ENCODE results near the gene FRG1. TPM values are rescaled to one million over a fixed set of nuclear protein-coding genes. Genes with fewer than 3 reads are reported as not detected.

Gene FRG1
- 31.8 and 35.5 TPM in 2 replicates for total RNA-seq (2021; fragmentation: NEBNext Ultra II Directional; extraction: Animal tissue kit (Norgen Biotek cat#: 25700))
- 5.0 and 6.2 TPM in 2 replicates for polyA plus RNA-seq (2011; rRNA removed)
- polyA plus RNA-seq (2011; cell fraction: cytosol; rRNA removed): 16.6 TPM
- polyA plus RNA-seq (2011; cell fraction: nucleus; rRNA removed): 3.4 TPM
- 21.6 to 34.2 TPM (median 24.6 TPM) in 4 replicates for polyA plus RNA-seq (2012, experiment 1 of 2)
- 5.6 TPM for polyA plus RNA-seq (2012, experiment 2 of 2)
- polyA plus RNA-seq (2013, experiment 1 of 2): 85.6 TPM
- polyA plus RNA-seq (2013, experiment 2 of 2): 80.9 TPM
- 2.7 and 3.5 TPM in 2 replicates for polyA minus RNA-seq (2011; rRNA and poly(A)+ RNA removed)
- 4.7 TPM for polyA minus RNA-seq (2011; cell fraction: cytosol; rRNA and poly(A)+ RNA removed)
- polyA minus RNA-seq (2011; cell fraction: nucleus; rRNA and poly(A)+ RNA removed): 4.2 TPM
- long read RNA-seq, experiment 1, transcript FRG1-201 (9 exons, 1,074 nt): major isoform, 20 of 29 reads
- long read RNA-seq, experiment 1, partial matches to known transcripts: 6 of 29 reads
- long read RNA-seq, experiment 1, other reads (novel, unspliced or antisense): 3 of 29 reads
- long read RNA-seq, experiment 2, transcript FRG1-201 (9 exons, 1,074 nt): major isoform, 64 of 66 reads
- long read RNA-seq, experiment 2, partial matches to known transcripts: 1 of 66 reads
- long read RNA-seq, experiment 2, other reads (novel, unspliced or antisense): 1 of 66 reads

DNA sequence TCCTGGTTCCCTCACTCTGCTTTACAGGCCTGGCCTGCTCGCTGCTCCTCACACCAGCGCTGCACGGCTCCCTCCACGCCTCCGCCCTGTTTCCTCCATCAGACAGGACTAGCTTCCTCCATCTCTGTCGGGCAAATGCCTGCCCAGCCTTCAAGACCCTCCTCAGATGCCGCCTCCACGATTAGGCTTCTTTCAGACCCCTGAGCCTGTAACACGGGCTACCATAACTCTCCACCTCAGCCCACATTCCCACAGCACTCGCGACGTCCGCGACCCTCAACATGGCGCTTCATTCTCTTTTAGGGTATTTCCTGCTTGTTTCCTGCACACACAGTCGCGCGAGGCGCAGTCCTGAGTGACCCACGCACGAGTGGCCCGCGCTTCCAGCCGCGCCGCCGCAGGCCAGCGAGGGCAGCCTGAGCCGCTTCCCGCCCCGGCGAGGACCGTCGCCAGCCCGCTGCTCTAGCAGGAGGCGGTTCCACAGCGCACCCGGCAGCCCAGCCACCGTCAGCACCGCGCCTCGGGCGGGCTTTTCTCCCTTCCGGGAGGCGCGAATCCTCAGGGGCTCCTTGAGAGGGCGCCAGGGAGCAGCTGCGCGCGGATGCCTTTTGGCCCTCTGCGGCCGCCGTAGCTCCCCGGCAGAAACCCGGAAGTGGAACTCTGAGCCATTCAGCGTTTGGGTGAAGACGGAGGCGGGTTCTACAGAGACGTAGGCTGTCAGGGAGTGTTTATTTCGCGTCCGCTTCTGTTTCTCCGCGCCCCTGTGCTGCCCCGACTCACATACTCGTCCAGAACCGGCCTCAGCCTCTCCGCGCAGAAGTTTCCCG is at the start of gene FRG1:
Gene FRG1, plus strand, starts transcription at position 695 of the 827 bp plus-strand sequence. CDS start 138 bp downstream, outside the sequence.
- H3K27me3 ChIP-seq (replicated peaks in 1 of 4; ENCODE audit: control insufficient read depth in 3 of 4, extremely low read depth in 1 of 4, insufficient read depth in 3 of 4, low read length in 3 of 4): no peaks in the 10 kb centered on the region
- H3K4ac ChIP-seq (replicated peaks; ENCODE audit: insufficient read length, low read depth, low read length): no peak within 1 kb of the TSS
- CTCF ChIA-PET (ENCODE audit: partially characterized antibody): interaction anchor here (0.6 to 1.1 kb wide), 4 partner anchors 22 to 718 kb away, joined by 3 read pairs; no protein-coding TSS in a partner anchor
- 0 out of 2 replicates have a peak within 1 kb of the TSS, but pooled peaks have one; percentile 61 for H3K27ac ChIP-seq (ENCODE audit: low read depth, low read length)
- H3K79me2 ChIP-seq (ENCODE audit: control insufficient read depth in 1 of 2, insufficient read depth in 2 of 2, low read length in 2 of 2): peaks cover 0 to 16% of the 10 kb centered on the region in 2 experiments; a peak in 2 of 4 replicates
- H2BK120ac ChIP-seq (replicated peaks; ENCODE audit: low read depth, low read length): no peak within 1 kb of the TSS
- H2BK5ac ChIP-seq (ENCODE audit: low read depth, low read length): no peak within 1 kb of the TSS; the same call in 1 of the 2 replicates
- no peak within 1 kb of the TSS for H2BK12ac ChIP-seq (ENCODE audit: low read depth, low read length)
- peaks cover 0 to 3% (median 0%) of the 10 kb centered on the region in 4 experiments; a peak in 1 of 7 replicates for H3K4me1 ChIP-seq (replicated peaks in 1 of 4; ENCODE audit: control insufficient read depth in 3 of 4, insufficient read depth in 4 of 4, low read length in 3 of 4)
- peak within 1 kb of the TSS; percentile 88 for H4K5ac ChIP-seq (ENCODE audit: insufficient read length, low read depth, low read length)
- H3K14ac ChIP-seq (ENCODE audit: insufficient read length): peak within 1 kb of the TSS; percentile 94
- H3K36me3 ChIP-seq (ENCODE audit: control insufficient read depth in 2 of 4, insufficient read depth in 4 of 4, low read length in 3 of 4): peaks cover 0 to 5% (median 0%) of the 10 kb centered on the region in 4 experiments; a peak in 2 of 8 replicates
- WGBS, 2 experiments (ENCODE audit: extremely low coverage in 1 of 2, insufficient coverage in 1 of 2, insufficient read length in 1 of 2, insufficient replicate concordance in 2 of 2, low coverage in 1 of 2, low lambda C conversion rate in 2 of 2, missing lambda C conversion rate in 1 of 2): 8% methylated on average over 61 of the region's 70 CpGs; no CpG with 5 or more reads in 1 of the 2 experiments
- H2AK5ac ChIP-seq (ENCODE audit: low read depth, low read length): no peak within 1 kb of the TSS
- H4K91ac ChIP-seq (replicated peaks; ENCODE audit: insufficient read length, low read length): no peak within 1 kb of the TSS
- H3K18ac ChIP-seq (ENCODE audit: extremely low read depth, low read length): peak within 1 kb of the TSS; percentile 90
- peak within 1 kb of the TSS; percentile 84 to 87 for H3K4me2 ChIP-seq (ENCODE audit: insufficient read depth in 1 of 2, low read depth in 2 of 2, low read length in 2 of 2)
- H3K79me1 ChIP-seq (ENCODE audit: low read depth, low read length): no peaks in the 10 kb centered on the region
- no peak for FAIRE-seq
- H3K56ac ChIP-seq (replicated peaks; ENCODE audit: insufficient read length, low read depth, low read length): peak within 1 kb of the TSS; percentile 19
- peak; percentile 76 to 96 for DNase-seq (ENCODE audit: low read depth in 1 of 2, low spot score in 2 of 2)
- peaks cover 5% of the 10 kb centered on the region; the same call in 1 of the 2 replicates for H3K23me2 ChIP-seq (ENCODE audit: low read depth, low read length)
- H4K8ac ChIP-seq (ENCODE audit: extremely low read depth, insufficient read depth, low read length): peak within 1 kb of the TSS; percentile 96; the same call in 1 of the 2 replicates
- peak within 1 kb of the TSS; percentile 85 to 98 (median 92) for H3K4me3 ChIP-seq (ENCODE audit: extremely low read depth in 1 of 4, insufficient read depth in 2 of 4, low read depth in 3 of 4, low read length in 4 of 4)
- peak within 1 kb of the TSS; percentile 52 to 78 (median 70) for H3K9ac ChIP-seq (replicated peaks in 1 of 4; ENCODE audit: extremely low read depth in 1 of 4, low read depth in 3 of 4, low read length in 3 of 4)
- H2BK15ac ChIP-seq (ENCODE audit: low read length): no peak within 1 kb of the TSS
- H2AFZ ChIP-seq (ENCODE audit: low read length): peak within 1 kb of the TSS; percentile 96; the same call in 1 of the 2 replicates
- no peaks in the 10 kb centered on the region for H4K20me1 ChIP-seq (replicated peaks in 1 of 2; ENCODE audit: control insufficient read depth in 1 of 2, insufficient read depth in 2 of 2, low read length in 2 of 2)
- POLR2A ChIA-PET (ENCODE audit: partially characterized antibody): no interaction called here
- no peaks in the 10 kb centered on the region for H3K9me3 ChIP-seq (ENCODE audit: insufficient read depth in 2 of 2, low read depth in 1 of 2, low read length in 1 of 2)
- no peak within 1 kb of the TSS for H2BK20ac ChIP-seq (ENCODE audit: low read length)
- no peak within 1 kb of the TSS for H3K23ac ChIP-seq (ENCODE audit: insufficient read length)
- TF ChIP-seq, protein P1, sequence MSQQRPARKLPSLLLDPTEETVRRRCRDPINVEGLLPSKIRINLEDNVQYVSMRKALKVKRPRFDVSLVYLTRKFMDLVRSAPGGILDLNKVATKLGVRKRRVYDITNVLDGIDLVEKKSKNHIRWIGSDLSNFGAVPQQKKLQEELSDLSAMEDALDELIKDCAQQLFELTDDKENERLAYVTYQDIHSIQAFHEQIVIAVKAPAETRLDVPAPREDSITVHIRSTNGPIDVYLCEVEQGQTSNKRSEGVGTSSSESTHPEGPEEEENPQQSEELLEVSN (IDR thresholded peaks at IDR 0.05): peak; percentile 94
- TF ChIP-seq RXRA (IDR thresholded peaks at IDR 0.05; ENCODE audit: insufficient read depth, low read depth, low read length): no peak
- peak; percentile 82 for TF ChIP-seq TAF1 (IDR thresholded peaks at IDR 0.05; ENCODE audit: low read depth, low read length)
- TF ChIP-seq SP2 (IDR thresholded peaks at IDR 0.05; ENCODE audit: low read length): no peak
- no peak for TF ChIP-seq HDAC6 (IDR thresholded peaks at IDR 0.05; ENCODE audit: low read depth, low read length)
- TF ChIP-seq ZNF274 (IDR thresholded peaks at IDR 0.05; ENCODE audit: borderline replicate concordance, extremely low read depth, low read length): no peak
- no peak; the same call in 1 of the 2 replicates for TF ChIP-seq BACH1 (IDR thresholded peaks at IDR 0.05; ENCODE audit: low read length)
- TF ChIP-seq EGR1 (IDR thresholded peaks at IDR 0.05; ENCODE audit: borderline replicate concordance, low read depth, low read length): peak; percentile 46; the same call in 1 of the 2 replicates
